ENCODE results near the gene RAB40AL. TPM values are rescaled to one million over a fixed set of nuclear protein-coding genes. Genes with fewer than 3 reads are reported as not detected.
A peak's percentile ranks its signal among the peaks of the same experiment; 100 is the strongest.

RAB40AL gene
- polyA plus RNA-seq, 1 donor (not counting 4 experiments of a cell fraction or from before 2014, with no cell fraction given), result not detected

DNA sequence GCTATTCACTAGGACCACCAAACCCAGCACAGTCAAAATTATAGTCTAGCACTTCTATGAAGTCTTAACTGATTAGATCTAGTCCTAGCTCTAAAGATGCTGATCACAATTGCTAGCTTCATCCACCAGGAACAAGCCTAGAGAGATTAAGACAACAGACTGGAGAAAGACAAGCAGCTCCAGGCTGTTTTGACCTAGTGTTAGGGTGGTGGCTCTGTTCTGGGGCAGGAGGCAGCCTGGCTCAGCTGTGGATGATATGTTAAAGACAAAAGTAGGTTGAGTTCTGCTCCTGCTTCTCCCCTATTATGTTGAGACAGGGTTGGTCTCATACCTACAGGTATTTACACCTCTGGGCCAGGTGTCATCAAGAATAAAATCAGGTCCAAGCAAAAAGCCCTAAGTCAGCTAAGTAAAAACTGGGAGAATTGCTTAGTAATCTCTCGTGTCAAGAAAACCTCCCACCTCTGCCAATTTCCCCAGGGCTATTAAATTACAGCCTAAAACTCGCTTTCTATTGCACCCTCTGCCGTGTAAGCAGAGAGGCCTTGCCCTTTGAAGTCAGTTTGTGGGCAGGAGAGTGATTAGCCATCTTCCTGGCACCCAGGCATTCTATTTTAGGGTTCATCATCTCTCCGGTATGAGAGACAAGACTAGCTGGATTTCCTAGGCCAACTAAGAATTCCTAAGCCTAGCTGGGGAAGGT lies 39.9 kb downstream of the RAB40AL start:
- FAIRE-seq, result peak; percentile 48
- no peaks in the 10 kb centered on the region for H4K20me1 ChIP-seq (ENCODE audit: control insufficient read depth, extremely low read depth, insufficient read depth, low read length)
- no peak overlapping the region for H2AFZ ChIP-seq (ENCODE audit: control insufficient read depth, low read length)

DNA sequence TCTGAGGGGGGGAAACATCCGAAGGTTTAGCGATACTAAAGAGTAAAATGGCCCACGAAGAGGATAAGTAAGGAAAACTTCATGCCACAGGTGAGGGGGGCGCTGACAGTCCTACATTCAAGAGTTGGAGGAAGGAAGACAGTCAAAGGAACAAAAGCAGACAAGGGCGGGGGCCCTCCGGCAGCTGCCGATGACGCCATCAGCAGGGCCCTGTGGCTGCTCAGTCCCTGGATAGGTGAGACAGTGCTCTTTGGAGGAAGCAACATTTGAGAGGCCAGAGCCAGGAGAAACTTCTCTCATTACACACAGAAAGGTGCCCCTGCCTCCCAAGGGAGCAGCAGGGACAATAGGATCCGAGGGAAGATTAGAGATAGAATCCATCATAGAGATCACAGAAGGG lies 41.5 kb downstream of the RAB40AL start:
- Histone ChIP-seq H3K4me1 (ENCODE audit: control insufficient read depth, extremely low read depth, insufficient read depth, low read length) (peaks cover 23% of the 10 kb centered on the region), H3K9me1 (ENCODE audit: control insufficient read depth, extremely low read depth, insufficient read depth, low read length) (no peaks in the 10 kb centered on the region), H3K4me3 (ENCODE audit: control insufficient read depth in 2 of 3, extremely low read depth in 1 of 3, insufficient read depth in 2 of 3, low read depth in 1 of 3, low read length in 3 of 3) (no peak overlapping the region), H4K20me1 (ENCODE audit: control insufficient read depth, extremely low read depth, insufficient read depth, low read length) (no peaks in the 10 kb centered on the region), H3K4me2 (ENCODE audit: control insufficient read depth, extremely low read depth, insufficient read depth, low read depth, low read length) (no peak overlapping the region), H3K27ac (ENCODE audit: control insufficient read depth, insufficient read depth, low read length) (no peak overlapping the region), H3K9me3 (ENCODE audit: control insufficient read depth, low read depth, low read length) (no peaks in the 10 kb centered on the region), H2AFZ (ENCODE audit: control insufficient read depth, low read length) (no peak overlapping the region), H3K79me2 (ENCODE audit: control insufficient read depth, insufficient read depth, low read length) (no peaks in the 10 kb centered on the region), H3K27me3 (ENCODE audit: control insufficient read depth, extremely low read depth, insufficient read depth, low read length) (no peaks in the 10 kb centered on the region), H3K36me3 (ENCODE audit: control insufficient read depth in 2 of 2, extremely low read depth in 1 of 2, insufficient read depth in 2 of 2, low read length in 2 of 2) (no peaks in the 10 kb centered on the region), H3K9ac (ENCODE audit: control insufficient read depth, extremely low read depth, insufficient read depth, low read length) (no peak overlapping the region)
- dilution Hi-C loops (cut with MboI; ENCODE audit: extremely low pct_ligation_motif_present, low sequenced_read_pairs), result no loop called here
- no peak for TF ChIP-seq EZH2 (IDR thresholded peaks at IDR 0.05; ENCODE audit: low read length)
- TF ChIP-seq, protein P1, sequence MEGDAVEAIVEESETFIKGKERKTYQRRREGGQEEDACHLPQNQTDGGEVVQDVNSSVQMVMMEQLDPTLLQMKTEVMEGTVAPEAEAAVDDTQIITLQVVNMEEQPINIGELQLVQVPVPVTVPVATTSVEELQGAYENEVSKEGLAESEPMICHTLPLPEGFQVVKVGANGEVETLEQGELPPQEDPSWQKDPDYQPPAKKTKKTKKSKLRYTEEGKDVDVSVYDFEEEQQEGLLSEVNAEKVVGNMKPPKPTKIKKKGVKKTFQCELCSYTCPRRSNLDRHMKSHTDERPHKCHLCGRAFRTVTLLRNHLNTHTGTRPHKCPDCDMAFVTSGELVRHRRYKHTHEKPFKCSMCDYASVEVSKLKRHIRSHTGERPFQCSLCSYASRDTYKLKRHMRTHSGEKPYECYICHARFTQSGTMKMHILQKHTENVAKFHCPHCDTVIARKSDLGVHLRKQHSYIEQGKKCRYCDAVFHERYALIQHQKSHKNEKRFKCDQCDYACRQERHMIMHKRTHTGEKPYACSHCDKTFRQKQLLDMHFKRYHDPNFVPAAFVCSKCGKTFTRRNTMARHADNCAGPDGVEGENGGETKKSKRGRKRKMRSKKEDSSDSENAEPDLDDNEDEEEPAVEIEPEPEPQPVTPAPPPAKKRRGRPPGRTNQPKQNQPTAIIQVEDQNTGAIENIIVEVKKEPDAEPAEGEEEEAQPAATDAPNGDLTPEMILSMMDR (optimal IDR thresholded peaks at IDR 0.05 in 1 of 3, IDR thresholded peaks at IDR 0.05 in 1 of 3, conservative IDR thresholded peaks at IDR 0.05 in 1 of 3; ENCODE audit: extremely low read depth in 1 of 3, insufficient read depth in 2 of 3, low read length in 3 of 3), result no peak
- DNase-seq (ENCODE audit: low read depth, low spot score) (no peak), FAIRE-seq (no peak)

More for the DNA sequence above, 39.9 kb downstream of the RAB40AL start:
- peaks cover 23% of the 10 kb centered on the region for H3K4me1 ChIP-seq (ENCODE audit: control insufficient read depth, extremely low read depth, insufficient read depth, low read length)
- H3K4me3 ChIP-seq (ENCODE audit: control insufficient read depth in 2 of 3, extremely low read depth in 1 of 3, insufficient read depth in 2 of 3, low read depth in 1 of 3, low read length in 3 of 3), result no peak overlapping the region
- no peaks in the 10 kb centered on the region for H3K27me3 ChIP-seq (ENCODE audit: control insufficient read depth, extremely low read depth, insufficient read depth, low read length)
- H3K79me2 ChIP-seq (ENCODE audit: control insufficient read depth, insufficient read depth, low read length), result no peaks in the 10 kb centered on the region
- dilution Hi-C loops (cut with MboI; ENCODE audit: extremely low pct_ligation_motif_present, low sequenced_read_pairs), result no loop called here
- H3K9me1 ChIP-seq (ENCODE audit: control insufficient read depth, extremely low read depth, insufficient read depth, low read length), result no peaks in the 10 kb centered on the region
- no peak for DNase-seq (ENCODE audit: low read depth, low spot score)
- peak overlapping the region; percentile 65 for H3K27ac ChIP-seq (ENCODE audit: control insufficient read depth, insufficient read depth, low read length)
- no peaks in the 10 kb centered on the region for H3K9me3 ChIP-seq (ENCODE audit: control insufficient read depth, low read depth, low read length)
- H3K9ac ChIP-seq (ENCODE audit: control insufficient read depth, extremely low read depth, insufficient read depth, low read length), result peak overlapping the region; percentile 2
- TF ChIP-seq EZH2 (IDR thresholded peaks at IDR 0.05; ENCODE audit: low read length), result no peak
- TF ChIP-seq, protein P1 (optimal IDR thresholded peaks at IDR 0.05 in 1 of 3, IDR thresholded peaks at IDR 0.05 in 1 of 3, conservative IDR thresholded peaks at IDR 0.05 in 1 of 3; ENCODE audit: extremely low read depth in 1 of 3, insufficient read depth in 2 of 3, low read length in 3 of 3), result no peak
- no peaks in the 10 kb centered on the region for H3K36me3 ChIP-seq (ENCODE audit: control insufficient read depth in 2 of 2, extremely low read depth in 1 of 2, insufficient read depth in 2 of 2, low read length in 2 of 2)
- peak overlapping the region; percentile 18 for H3K4me2 ChIP-seq (ENCODE audit: control insufficient read depth, extremely low read depth, insufficient read depth, low read depth, low read length)

Data from keratinocyte (primary cell).